NCI-H1417 (cell line): ENCODE measurements around the gene STMN1.
"Not testable (repeated sequence)": the region's sequence is repeated elsewhere in the genome, so short reads cannot be mapped to it uniquely, and the experiment has no call there.

Source experiments
- DNase-seq, 3 experiments: peaks; one replicate each; lab custom pipeline; 2025; lab: John Stamatoyannopoulos, UW

Gene STMN1

DNA sequence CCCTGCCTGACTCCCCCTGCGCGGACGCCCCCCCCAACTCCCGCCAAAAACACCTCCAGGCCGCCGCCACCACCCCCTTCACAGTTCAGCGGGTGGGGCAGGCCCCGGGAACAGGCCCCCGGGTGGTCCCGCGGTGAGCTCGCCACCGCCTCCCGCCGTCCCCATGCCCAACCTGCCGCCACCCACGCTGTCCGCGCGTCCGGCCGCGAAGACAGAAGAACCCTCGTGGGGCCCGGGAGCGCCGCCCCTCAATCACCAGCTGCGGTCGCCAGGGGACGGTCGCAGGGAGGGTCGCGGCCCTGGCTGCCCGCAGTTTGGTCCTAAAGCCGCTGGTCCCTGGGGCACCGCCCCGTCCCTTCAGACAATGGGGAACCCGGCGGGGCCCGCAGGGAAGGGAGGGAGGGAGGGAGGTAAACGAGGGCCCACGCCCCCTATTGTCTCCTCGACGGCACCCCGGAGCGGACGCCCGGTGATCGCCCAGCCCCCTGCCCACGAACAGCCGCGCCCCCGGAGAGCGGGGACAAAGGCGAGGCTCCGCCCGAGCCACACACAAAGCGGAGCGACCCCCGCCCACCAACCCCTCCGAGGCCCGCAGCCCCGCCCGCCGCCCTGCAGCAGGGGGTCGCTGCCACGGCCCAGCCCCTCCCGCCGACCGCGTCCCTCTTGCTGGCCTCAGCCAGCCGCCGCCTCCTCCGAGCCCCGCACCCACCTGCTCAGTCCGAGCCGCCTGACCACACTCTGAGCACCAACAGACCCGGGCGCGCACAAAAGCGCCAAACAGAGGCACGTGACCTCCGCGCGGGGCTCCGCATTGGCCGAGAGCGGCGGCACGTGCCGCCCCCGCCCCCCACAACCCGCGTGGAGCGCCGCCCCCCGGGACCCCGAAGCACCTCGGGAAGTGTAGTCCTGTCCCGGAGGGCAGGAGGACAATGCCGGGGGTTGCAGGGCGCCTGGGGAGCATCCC lies at the start of gene STMN1:
STMN1 (minus strand) TSS at position 740 of the 964 bp plus-strand sequence. CDS start 1,743 bp downstream, outside the sequence.
- DNase-seq = peak; percentile 97 to 98 (median 97)

DNA sequence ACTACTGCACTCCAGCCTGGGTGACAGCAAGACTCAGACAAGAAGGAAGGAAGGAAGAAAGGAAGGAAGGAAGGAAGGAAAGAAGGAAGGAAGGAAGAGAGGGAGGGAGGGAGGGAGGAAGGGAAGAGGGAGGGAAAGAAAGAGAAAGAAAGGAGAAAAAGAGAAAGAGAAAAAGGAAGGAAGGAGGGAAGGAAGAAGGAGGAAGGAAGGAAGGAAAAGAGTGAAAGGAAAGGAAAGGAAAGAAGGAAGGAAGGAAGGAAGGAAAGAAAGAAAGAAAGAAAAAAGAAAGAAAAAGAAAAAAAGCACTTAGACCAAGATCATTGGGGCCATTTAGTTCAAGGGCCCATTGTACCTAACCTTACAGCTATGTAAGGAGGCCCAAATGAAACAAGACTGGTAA lies 49.3 kb upstream of the STMN1 start:
- DNase-seq = no peak

DNA sequence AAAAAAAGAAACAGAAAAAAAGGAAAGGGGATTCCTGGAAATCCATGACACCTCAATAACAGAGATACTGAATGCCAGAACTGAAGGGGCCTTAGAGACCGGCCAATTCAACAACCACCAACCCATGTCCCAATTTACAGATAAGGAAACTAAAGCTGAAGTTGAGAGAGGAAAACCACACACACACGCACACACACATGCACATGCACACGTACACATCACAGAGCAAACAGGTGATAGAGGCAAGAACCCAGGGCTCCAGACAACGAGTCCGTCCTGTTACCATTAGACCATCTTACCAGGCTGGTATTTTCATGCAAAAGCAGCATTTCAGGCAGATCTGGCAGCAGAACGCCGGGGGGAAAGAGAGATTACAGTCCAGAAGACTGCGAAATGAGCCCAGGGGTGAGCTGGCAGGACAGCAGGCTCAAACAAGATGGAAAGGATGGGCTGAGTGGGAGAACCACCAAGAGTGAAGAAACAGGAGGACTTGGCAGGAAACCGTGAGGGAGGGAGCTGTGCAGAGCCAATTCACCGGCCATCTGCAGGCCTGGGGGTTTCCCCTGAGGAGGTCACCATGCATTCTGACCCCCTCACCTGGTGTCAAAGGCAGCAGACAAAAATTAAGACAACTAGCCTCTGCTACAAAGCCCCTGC lies 48.2 kb upstream of the STMN1 start:
- DNase-seq = no peak

DNA sequence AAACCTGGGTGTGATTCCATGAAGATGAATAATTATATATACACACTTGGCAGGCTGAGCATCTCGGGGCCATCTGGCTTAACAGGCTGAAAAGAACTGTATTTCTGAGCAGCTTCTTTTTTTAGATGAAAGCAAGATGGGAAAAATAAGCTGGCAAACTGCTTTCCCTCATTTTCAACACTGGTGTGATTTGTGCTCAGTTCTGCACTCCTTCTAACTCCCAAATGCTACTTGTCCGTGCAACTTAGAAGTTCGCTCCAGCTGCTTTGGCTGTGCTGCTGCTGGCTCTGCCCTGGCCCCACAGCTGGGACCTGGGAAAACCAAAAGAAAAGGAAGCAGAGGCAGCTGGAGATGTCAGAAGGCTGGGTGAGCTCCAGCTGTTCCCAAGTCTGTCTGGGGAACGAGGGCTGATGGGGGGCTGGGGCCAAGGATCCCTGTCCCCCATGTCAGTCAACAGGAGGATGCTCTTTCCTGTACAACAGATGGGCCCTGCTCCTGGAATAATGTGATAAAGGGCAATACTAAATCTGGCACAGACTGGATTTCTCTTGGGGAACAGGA lies 46.7 kb upstream of the STMN1 start:
- no peak for DNase-seq

DNA sequence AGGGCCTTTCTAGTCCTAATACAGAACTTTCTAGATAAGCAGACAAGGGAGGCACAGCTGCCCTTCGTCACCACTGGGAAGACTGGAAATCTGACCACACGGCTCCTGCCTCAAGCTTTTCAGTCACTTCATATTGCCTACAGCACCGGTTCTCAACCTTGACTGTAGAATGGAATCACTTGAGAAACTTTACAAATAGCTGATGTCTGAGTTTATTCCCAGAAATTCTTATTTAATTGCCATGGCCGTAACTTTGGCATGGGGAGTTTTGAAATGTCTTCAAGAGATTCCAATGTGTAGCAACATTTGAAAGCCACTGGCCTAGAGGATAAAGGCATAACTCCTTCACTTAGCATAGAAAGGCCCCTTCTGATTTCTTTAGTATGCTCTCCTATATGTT lies 42.4 kb upstream of the STMN1 start:
- no peak for DNase-seq

DNA sequence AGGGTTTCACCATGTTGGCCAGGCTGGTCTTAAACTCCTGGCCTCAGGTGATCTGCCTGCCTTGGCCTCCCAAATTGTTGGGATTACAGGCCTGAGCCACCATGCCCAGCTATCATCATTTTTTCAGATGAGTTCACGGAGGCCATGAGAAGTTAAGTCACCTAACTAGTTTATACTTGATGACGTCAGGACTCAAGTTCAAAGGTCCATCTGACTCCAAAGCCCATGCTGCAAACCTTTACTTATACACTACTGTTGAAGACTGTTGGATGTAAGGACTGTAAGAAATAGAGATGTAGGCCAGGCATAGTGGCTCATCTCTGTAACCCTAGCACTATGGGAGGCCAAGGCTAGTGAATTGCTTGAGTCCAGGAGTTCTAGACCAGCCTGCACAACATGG lies 40.8 kb upstream of the STMN1 start:
- no peak for DNase-seq

DNA sequence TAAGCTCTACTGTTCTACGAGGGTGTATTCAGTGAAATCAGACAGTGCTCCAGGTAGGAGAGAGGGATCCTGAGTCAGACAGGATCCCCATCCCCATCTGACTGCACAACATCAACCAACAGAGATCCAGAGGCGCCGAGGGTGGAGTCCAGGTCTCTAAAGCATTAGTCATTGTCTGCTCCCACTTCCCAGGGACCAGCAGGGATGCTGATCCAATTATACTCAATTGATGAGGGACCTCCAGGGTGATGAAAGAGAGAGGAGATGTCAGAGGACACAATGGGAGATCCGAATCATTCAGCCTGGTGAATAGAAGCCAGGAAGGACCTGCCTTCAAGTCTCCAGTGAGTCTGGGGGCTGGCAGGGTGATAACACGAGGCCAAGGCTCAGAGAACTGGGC lies 39.5 kb upstream of the STMN1 start:
- DNase-seq = peak in 1 of 3 experiments; percentile 7

DNA sequence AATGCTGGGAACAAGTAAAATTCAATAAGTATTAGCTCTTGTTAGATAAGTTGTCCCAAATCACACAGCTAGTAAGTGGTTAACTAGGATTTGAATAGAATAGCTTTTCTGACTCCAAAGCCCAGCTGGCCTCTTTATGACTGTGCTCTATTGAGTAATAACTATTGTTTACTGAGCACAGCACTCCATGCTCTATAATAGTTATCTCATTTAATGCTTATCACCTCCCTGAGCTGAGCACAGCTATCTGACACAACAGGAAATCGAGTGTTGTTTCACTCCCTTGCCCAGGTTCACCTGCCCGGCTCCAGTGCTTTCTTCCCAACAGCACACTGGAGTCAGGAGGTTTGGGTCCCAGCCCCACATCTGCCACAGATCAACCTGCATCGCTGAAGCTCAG lies 38.8 kb upstream of the STMN1 start:
- DNase-seq = peak in 1 of 3 experiments; percentile 10

DNA sequence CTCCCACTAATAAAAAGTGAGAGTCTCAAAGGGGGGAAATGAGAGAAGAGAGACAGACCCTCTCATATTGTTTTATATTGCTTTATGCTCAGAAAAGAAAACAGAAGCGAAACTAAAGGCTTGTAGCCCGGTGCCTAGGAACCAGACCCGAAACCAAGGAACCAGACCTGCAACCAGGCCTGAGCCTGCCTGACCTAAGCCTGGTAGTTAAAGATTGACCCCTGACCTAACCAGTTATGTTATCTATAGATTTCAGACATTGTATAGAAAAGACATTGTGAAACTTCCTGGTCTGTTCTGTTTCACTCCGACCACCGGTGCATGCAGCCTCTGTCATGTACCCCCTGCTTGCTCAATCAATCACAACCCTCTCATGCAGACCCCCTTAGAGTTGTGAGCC lies 37.3 kb upstream of the STMN1 start:
- not testable (repeated sequence) for DNase-seq

DNA sequence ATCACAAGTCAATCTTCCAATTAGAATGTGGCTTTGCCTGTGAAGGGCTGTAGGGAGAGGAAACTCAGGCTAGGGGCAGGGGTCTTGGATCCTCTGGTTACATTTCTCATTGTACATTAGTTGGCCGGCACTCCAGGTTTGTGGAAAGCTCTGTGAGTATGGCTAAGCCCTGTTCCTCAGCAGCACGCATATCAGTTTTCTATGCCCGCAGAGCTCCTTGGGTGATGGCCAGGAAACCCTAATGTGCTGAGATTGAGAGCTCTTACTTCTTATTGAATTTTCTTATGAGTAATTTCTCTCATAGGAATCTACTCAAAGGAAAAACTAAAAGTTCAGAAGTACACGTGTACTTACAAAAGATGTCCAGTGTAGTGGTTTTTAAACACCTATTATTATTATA lies 30.7 kb upstream of the STMN1 start:
- DNase-seq = no peak

DNA sequence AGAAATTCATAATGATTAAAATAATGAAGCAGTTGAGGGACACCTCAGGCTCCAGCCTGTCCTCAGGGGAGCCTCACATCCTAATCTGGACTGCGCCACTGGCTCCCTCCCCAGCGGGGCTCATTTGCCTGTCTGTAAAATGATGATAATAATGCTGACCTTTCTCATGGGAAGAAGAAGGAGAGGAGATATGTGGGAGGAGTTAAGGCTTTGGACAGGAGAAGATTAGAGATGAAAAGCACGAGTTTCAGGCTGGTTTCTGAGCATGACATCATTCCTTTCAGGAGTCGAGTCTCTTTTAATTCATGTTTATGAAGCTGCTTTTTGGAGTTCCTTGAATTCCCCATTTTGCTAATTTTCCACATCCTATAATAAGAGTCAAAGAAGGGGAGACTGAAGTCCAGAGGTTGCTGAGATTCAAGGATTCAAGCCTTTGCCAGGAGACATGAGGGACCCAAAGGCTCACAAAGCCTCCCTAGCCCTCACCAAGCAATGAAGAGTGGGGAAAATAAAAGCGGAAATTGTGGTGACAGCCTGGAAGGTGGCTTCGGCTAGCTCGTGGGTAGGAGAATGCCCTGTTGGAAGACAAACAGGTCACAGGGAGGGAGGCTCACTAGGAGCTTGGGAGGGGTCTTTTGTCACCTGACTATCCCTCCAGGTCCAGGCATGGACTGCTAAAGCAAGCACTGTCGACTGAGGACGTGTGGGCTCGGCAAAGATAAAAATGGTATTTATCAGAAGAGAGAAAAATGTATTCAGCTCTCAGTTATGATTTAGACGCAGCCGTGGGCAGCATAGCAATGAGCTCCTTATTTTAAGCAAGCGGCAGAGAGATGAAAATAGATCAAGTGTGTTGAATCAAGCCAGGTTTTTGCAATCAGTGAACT lies 27.5 kb upstream of the STMN1 start:
- DNase-seq = no peak

DNA sequence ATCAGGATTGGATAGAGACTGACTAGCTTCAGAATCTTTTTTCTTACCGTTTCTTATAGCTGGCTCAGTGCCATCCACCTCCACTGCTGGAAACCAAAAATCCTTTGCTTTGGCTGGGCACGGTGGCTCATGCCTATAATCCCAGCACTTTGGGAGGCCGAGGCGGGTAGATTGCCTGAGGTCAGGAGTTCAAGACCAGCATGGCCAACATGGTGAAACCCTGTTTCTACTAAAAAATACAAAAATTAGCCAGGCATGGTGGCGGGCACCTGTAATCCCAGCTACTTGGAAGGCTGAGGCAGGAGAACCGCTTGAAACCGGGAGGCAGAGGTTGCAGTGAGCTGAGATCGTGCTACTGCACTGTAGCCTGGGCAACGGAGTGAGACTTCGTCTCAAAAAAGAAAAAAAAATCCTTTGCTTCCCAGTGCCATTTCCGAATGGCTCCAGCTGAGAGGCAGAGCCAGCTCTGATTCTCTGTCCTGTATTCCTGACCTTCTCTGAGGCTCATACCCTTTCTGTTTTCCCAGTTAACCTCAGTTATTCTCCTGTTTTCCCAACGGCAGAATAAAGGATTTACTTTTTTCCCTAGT lies 26.7 kb upstream of the STMN1 start:
- DNase-seq = not testable (repeated sequence)

DNA sequence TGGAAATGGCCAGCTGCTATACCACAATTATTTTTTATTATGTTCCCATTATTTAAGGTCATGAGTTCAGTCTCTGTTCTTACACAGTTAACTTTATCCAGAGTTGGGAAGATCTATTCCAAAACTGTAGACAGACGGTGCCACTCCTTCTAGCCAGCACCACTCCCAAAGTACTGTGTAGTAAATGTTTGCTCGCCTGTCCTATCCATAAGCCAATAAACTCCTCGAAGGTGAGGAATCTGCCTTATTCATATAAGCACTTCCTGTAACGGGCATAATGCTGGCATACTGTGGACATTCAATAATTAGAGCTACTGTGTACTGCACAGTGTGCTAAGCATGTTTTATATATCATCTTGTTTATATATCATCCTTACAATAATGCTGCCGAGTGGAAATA lies 26.1 kb upstream of the STMN1 start:
- no peak for DNase-seq

DNA sequence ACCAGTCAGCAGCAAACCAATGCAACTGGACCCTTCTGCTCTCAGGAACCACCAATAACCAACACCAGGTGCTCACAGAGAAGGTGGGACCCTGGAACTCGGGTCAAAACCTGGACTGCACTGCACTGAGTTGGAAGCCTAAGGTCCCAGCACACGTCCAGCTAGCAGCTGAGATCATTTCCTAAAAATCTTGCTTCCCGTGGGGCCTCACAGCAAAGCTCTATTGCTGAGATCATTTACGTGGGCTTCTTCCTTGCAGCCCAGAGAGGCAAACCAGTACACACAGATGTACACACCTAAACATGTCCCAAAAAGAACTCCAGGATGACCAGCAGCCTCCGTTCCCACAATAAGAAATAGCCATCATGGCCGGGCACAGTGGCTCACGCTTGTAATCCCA lies 22.8 kb upstream of the STMN1 start:
- DNase-seq = no peak

DNA sequence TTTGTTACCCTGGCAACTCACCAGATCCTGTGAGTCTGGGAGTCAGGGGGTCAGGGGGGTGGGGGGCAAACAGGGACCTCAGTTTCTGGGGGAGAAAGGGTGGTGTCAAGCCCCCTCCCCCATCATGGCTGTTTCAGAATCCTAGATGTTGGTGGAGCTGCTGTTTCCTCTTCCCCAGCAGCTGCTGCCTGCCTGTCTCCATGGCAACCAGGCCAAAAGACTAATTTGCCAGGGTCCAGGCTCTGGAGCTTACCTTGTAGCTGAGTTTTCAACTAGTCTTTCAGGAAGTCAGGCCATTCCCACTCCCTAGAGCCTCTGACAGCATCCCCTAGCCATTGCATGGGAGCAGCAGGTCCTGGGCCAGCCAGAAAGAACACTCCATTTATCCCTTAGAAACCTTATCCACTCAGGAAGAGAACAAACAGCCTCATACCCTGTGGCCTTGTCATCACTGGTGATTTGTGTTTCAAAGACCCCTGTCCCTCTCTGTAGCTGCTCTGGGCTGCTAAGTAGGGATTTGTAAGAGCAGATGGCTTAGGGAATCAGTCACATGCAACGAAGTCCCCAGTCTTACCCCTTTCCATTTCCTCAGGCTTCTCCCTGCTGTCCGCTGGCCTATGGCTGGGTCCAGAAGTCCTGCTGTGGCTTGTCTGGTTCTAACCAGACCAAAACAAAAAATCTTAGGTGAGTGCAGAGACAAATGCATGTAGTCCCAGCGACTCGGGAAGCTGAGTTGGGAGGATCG lies 21.5 kb upstream of the STMN1 start:
- DNase-seq = peak; percentile 19 to 94 (median 78)

DNA sequence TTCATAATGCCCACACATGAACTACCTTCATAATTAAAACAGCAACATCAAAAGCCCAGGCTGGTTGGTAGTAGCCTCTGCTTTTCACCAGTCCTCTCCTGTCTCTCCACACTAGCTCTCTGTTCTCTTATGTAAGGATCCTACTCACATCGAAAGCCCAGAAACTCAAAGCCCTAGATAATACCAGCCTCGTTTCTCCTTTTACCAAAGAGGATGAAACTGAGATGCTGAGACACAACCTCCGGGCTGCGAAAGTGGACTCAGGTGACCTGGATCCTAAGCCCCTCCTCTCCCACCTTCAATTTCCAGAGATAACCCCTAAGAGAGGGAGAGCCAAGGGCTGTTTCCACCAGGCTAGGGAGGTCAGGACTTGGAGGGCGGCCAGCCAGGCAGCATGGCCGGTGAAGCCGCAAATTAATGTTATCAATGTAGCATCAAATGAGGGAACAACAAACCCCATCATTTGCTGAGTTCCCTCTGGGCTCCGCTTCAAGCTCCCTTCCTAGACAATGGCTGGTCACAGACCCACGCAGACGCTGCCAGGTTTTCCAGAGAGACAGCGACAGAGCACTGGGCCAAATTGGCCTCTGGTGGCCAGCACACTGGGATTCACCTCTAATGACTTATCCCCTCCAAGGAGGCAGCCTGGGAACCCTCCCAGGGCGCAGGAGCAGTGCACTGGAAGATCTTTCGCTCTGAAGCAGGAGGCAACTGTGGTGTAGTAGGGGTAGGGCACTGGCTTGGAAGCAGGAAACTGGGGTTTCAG lies 20.7 kb upstream of the STMN1 start:
- DNase-seq = peak in 2 of 3 experiments; percentile 78 to 88

DNA sequence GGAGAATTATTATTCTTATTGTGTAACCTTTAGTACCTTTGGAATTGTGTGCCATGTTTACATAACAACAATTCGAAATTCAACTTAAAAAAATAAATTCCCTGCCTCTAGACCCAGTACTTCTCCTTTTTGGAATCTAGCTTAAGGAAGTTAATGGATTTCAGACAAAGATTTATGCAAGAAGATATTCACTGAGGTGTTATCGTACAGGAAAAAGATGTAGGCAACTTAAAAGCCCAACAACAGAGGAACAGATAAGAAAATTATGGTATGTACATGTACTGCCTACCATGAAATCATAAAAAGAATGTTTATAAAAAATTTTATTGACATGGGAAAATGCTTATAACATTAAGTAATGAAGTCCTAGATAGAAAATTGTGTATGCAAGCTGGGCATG lies 18.2 kb upstream of the STMN1 start:
- DNase-seq = no peak

DNA sequence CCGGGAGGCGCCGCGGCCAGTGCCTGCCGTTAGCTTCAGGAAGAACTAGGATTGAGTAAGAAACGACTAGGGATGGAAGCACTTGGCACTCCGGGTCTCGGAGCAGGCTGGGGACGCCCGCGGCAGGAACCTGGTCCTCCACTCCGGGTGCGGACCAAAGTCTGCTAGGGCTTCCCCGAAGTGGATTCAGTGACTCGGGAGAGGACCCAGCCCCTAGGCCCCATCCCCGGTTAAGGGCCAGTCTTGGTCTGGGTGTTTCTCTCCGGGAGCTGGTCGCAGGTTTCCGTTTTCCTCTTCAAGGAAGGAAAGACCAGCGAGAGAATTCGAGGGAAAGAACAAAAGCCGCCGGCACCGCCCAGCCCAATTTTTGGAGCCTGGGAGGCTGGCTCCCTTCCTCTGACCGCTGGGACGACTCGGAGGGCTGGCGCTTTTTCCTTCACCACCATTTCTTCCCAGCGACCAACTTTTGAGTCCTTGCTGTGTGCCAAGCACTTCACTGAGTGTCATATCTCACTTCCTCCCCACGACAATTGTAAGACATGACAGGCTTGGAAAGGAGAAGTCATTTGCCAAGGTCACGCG lies 16.8 kb upstream of the STMN1 start:
- DNase-seq = peak; percentile 50 to 90 (median 90)
